Ramos (cell line): ENCODE measurements around the gene PCDH10.
"Not testable (repeated sequence)": the region's sequence is repeated elsewhere in the genome, so short reads cannot be mapped to it uniquely, and the experiment has no call there.

Experiments
- in situ Hi-C: fragments of 300-500 bp; cut with MboI; formaldehyde crosslinking; loops from one replicate; pipeline ENCODE4 v1.14.3; 2022; ENCODE audit warnings: low sequenced_read_pairs; ENCODE audit not compliant: unreplicated experiment

PCDH10 gene

GRCh38 chr4:133188433-133189146 is 39.5 kb downstream of the PCDH10 start:
- in situ Hi-C loops = no loop called here

- in situ Hi-C loops = no loop called here
These were observed 40.0 kb downstream of the PCDH10 start for GRCh38 chr4:133189147-133189517.

GRCh38 chr4:133190098-133190497 is 41.0 kb downstream of the PCDH10 start:
- in situ Hi-C loops = no loop called here

DNA sequence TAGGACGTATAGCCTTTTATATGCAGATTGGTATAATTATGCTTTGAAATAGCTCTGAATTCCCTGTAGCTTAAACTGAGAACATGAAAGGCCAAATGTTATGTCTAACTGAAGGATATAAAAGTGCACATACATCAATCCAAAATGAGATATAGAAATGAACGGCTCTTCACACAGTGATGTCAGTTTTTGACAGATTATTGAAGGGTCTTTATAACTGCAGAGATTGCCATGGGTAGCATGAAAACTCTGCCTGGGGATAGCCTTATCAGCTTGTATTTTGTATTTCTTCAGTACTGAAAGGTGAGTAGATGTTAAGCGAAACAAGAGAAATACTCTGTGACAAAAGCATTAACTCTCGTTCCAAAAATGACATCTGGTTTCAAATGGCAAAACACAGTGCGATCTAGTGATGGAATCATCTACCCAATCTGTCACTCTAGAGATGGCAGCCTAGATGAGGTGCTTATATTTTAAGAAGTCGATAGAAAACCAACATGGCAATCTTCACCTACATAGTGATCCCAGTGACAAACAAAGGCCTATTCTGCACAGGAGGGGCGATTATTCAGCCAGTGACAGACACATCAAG is 59.7 kb downstream of the PCDH10 start:
- in situ Hi-C loops = no loop called here

- in situ Hi-C loops = no loop called here
These were observed 84.8 kb downstream of the PCDH10 start for GRCh38 chr4:133233922-133234321.

GRCh38 chr4:133240451-133240850 is 91.4 kb downstream of the PCDH10 start:
- in situ Hi-C loops = not testable (repeated sequence)
